Eye (tissue), 1 donor: Measurements from ENCODE around the gene MYL10.

Experiments used
- DNase-seq: peaks from one replicate; pipeline ENCODE4 v3.0.0-alpha.2; 2015

Gene MYL10

GRCh38 chr7:101563943-101564777 is 64.9 kb downstream of the MYL10 start:
- DNase-seq: no peak
